HepG2 (cell line): ENCODE results near the gene RNF213. TPM values are rescaled to one million over a fixed set of nuclear protein-coding genes. Genes with fewer than 3 reads are reported as not detected.
A peak's percentile ranks its signal among the peaks of the same experiment; 100 is the strongest.

Experiments used
- CBX1 ChIP-seq: IDR thresholded peaks from one replicate; pipeline ENCODE4 v1.6.1; 2016; ENCODE audit warnings: antibody characterized with exemption, low read depth
- EED ChIP-seq: sonication (generic); formaldehyde crosslinking; IDR thresholded peaks from 2 replicates; pipeline ENCODE4 v1.5.0; 2020; ENCODE audit warnings: mild to moderate bottlenecking, missing genetic modification reagents
- MEF2D ChIP-seq: sonication (generic); formaldehyde crosslinking; IDR thresholded peaks from 2 replicates; pipeline ENCODE4 v1.5.1; 2020; ENCODE audit warnings: mild to moderate bottlenecking, missing genetic modification reagents
- RXRA ChIP-seq: sonication (generic); formaldehyde crosslinking; IDR thresholded peaks from 2 replicates; pipeline ENCODE4 v1.5.1; 2020; ENCODE audit warnings: missing genetic modification reagents
- SMAD3 ChIP-seq: sonication (generic); formaldehyde crosslinking; IDR thresholded peaks from 2 replicates; pipeline ENCODE4 v1.4.0; 2020; ENCODE audit warnings: missing genetic modification reagents
- ZNF225 ChIP-seq: sonication (generic); formaldehyde crosslinking; IDR thresholded peaks from 2 replicates; pipeline ENCODE4 v1.4.0; 2020; ENCODE audit warnings: mild to moderate bottlenecking, missing genetic modification reagents
- ZNF34 ChIP-seq: sonication (generic); formaldehyde crosslinking; IDR thresholded peaks from 2 replicates; pipeline ENCODE4 v1.4.0; 2020; ENCODE audit warnings: mild to moderate bottlenecking, missing genetic modification reagents, borderline replicate concordance
- ZNF446 ChIP-seq: sonication (generic); formaldehyde crosslinking; IDR thresholded peaks from 2 replicates; pipeline ENCODE4 v1.5.0; 2020; ENCODE audit warnings: mild to moderate bottlenecking, missing genetic modification reagents
- ZSCAN30 ChIP-seq: sonication (generic); formaldehyde crosslinking; IDR thresholded peaks from 2 replicates; pipeline ENCODE4 v1.5.0; 2020; ENCODE audit warnings: mild to moderate bottlenecking, missing genetic modification reagents
- polyA plus RNA-seq, 8 experiments: library from polyadenylated mRNA; depleted of rRNA in 3 of 8; stranded (reverse) in 7 of 8; unstranded in 1 of 8; fragments of >200 nt; fragmentation: Illumina TruSeq in 4 of 8; extraction: Trizol in 4 of 8; gene quantifications; 2 replicates each; pipeline versions ENCODE4 v1.2.1 to v1.2.3, GENCODE V29; 2011 to 2016; ENCODE audit warnings: low read depth in 4 of 8, missing spikeins in 1 of 8, mixed read lengths in 1 of 8; ENCODE audit not compliant: insufficient read depth in 1 of 8
- total RNA-seq, 5 experiments: library from RNA; depleted of rRNA; stranded (reverse); fragments of >200 nt; fragmentation: Illumina TruSeq; extraction: Trizol; gene quantifications; 2 replicates each; pipeline ENCODE4 v1.2.3, GENCODE V29; 2016; ENCODE audit warnings: low read depth in 1 of 5
- TF ChIP-seq, protein P1 (sequence below): sonication (generic); formaldehyde crosslinking; IDR thresholded peaks from 2 replicates; pipeline ENCODE4 v1.4.0; 2020; ENCODE audit warnings: missing genetic modification reagents, borderline replicate concordance
- TF ChIP-seq, protein P2 (sequence below): sonication (generic); formaldehyde crosslinking; IDR thresholded peaks from 2 replicates; pipeline ENCODE4 v1.4.0; 2020; ENCODE audit warnings: missing genetic modification reagents; ENCODE audit errors: not compliant biosample characterization
- TF ChIP-seq, protein P3 (sequence below): sonication (generic); formaldehyde crosslinking; IDR thresholded peaks from 2 replicates; pipeline ENCODE4 v1.8.1; 2023; ENCODE audit warnings: mild to moderate bottlenecking, inconsistent platforms, moderate library complexity, missing genetic modification reagents, borderline replicate concordance
- TF ChIP-seq, protein P4 (sequence below), 2 experiments: sonication (generic) in 1 of 2; formaldehyde crosslinking in 1 of 2; IDR thresholded peaks; 2 replicates each; pipeline versions ENCODE4 v1.4.0 to v1.6.1; 2018 to 2020; ENCODE audit warnings: missing genetic modification reagents in 2 of 2, borderline replicate concordance in 1 of 2, low read depth in 1 of 2, mild to moderate bottlenecking in 1 of 2, missing biosample characterization in 1 of 2
- TF ChIP-seq, protein P5 (sequence below): sonication (generic); formaldehyde crosslinking; conservative IDR thresholded peaks from 2 replicates; pipeline ENCODE4 v1.4.0; 2020; ENCODE audit warnings: missing genetic modification reagents

Gene RNF213
- total and polyA plus RNA-seq, 2 of the 13 experiments (the other 11 are each of a cell fraction or from before 2014, with no cell fraction given): 38.6 to 38.7 TPM

DNA sequence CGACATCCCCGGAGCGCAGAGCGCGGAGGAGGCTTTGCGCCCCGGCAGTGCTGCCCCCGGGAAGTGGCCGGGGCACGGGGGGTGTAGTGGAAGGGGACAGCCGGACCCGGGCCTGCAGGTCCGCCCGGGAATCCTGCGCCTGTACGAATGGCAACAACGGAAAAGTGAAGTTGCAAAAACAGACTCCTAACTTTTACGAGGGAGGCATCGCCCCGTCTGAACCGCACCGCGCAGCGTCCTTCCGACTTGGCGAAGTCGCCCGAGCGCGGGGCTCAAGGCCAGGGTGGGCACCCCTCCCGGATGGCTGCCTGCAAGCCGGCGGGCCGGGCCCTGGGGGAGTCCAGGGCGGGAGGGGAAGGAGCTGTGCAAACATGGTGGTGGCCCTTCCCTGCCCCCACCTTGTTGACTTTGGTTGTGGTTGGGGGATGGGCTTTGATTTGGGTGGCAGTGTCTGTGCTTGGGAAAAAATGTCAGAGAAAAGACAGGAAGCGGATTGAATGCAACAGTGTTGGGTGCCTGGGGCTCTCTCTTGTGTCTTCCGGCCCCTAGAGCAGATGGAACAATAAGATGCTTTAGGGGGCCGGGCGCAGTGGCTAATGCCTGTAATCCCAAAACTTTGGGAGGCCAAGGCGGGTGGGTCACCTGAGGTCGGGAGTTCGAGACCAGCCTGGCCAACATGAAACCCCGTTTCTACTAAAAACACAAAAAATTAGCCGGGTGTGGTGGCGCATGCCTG is 675 bp downstream of the RNF213 start (continued):
- TF ChIP-seq, protein P1, sequence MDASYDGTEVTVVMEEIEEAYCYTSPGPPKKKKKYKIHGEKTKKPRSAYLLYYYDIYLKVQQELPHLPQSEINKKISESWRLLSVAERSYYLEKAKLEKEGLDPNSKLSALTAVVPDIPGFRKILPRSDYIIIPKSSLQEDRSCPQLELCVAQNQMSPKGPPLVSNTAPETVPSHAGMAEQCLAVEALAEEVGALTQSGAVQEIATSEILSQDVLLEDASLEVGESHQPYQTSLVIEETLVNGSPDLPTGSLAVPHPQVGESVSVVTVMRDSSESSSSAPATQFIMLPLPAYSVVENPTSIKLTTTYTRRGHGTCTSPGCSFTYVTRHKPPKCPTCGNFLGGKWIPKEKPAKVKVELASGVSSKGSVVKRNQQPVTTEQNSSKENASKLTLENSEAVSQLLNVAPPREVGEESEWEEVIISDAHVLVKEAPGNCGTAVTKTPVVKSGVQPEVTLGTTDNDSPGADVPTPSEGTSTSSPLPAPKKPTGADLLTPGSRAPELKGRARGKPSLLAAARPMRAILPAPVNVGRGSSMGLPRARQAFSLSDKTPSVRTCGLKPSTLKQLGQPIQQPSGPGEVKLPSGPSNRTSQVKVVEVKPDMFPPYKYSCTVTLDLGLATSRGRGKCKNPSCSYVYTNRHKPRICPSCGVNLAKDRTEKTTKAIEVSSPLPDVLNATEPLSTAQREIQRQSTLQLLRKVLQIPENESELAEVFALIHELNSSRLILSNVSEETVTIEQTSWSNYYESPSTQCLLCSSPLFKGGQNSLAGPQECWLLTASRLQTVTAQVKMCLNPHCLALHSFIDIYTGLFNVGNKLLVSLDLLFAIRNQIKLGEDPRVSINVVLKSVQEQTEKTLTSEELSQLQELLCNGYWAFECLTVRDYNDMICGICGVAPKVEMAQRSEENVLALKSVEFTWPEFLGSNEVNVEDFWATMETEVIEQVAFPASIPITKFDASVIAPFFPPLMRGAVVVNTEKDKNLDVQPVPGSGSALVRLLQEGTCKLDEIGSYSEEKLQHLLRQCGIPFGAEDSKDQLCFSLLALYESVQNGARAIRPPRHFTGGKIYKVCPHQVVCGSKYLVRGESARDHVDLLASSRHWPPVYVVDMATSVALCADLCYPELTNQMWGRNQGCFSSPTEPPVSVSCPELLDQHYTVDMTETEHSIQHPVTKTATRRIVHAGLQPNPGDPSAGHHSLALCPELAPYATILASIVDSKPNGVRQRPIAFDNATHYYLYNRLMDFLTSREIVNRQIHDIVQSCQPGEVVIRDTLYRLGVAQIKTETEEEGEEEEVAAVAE (CRISPR knock-in tag): peak; percentile 92
- TF ChIP-seq, protein P2, sequence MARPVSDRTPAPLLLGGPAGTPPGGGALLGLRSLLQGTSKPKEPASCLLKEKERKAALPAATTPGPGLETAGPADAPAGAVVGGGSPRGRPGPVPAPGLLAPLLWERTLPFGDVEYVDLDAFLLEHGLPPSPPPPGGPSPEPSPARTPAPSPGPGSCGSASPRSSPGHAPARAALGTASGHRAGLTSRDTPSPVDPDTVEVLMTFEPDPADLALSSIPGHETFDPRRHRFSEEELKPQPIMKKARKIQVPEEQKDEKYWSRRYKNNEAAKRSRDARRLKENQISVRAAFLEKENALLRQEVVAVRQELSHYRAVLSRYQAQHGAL (CRISPR knock-in tag): peak; percentile 85
- TF ChIP-seq ZNF225 (CRISPR knock-in tag) (no peak; the same call in 1 of the 2 replicates), ZSCAN30 (CRISPR knock-in tag) (no peak; the same call in 1 of the 2 replicates), SMAD3 (CRISPR knock-in tag) (peak; percentile 80), EED (0 out of 2 replicates have a peak, but pooled peaks have one; percentile 80), ZNF34 (CRISPR knock-in tag) (peak; percentile 88; the same call in 1 of the 2 replicates), ZNF446 (CRISPR knock-in tag) (0 out of 2 replicates have a peak, but pooled peaks have one; percentile 31), CBX1 (peak; percentile 11), RXRA (CRISPR knock-in tag) (peak; percentile 94), MEF2D (CRISPR knock-in tag) (peak; percentile 51; the same call in 1 of the 2 replicates)
- TF ChIP-seq, protein P3, sequence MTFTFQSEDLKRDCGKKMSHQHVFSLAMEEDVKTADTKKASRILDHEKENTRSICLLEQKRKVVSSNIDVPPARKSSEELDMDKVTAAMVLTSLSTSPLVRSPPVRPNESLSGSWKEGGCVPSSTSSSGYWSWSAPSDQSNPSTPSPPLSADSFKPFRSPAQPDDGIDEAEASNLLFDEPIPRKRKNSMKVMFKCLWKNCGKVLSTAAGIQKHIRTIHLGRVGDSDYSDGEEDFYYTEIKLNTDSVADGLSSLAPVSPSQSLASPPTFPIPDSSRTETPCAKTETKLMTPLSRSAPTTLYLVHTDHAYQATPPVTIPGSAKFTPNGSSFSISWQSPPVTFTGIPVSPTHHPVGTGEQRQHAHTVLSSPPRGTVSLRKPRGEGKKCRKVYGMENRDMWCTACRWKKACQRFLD (CRISPR knock-in tag): peak; percentile 89
- TF ChIP-seq, protein P4, sequence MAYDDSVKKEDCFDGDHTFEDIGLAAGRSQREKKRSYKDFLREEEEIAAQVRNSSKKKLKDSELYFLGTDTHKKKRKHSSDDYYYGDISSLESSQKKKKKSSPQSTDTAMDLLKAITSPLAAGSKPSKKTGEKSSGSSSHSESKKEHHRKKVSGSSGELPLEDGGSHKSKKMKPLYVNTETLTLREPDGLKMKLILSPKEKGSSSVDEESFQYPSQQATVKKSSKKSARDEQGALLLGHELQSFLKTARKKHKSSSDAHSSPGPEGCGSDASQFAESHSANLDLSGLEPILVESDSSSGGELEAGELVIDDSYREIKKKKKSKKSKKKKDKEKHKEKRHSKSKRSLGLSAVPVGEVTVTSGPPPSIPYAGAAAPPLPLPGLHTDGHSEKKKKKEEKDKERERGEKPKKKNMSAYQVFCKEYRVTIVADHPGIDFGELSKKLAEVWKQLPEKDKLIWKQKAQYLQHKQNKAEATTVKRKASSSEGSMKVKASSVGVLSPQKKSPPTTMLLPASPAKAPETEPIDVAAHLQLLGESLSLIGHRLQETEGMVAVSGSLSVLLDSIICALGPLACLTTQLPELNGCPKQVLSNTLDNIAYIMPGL (CRISPR knock-in tag; IDR thresholded peaks at IDR 0.05; ENCODE audit: borderline replicate concordance in 1 of 2, low read depth in 1 of 2): peak; percentile 91 to 92
- TF ChIP-seq, protein P5, sequence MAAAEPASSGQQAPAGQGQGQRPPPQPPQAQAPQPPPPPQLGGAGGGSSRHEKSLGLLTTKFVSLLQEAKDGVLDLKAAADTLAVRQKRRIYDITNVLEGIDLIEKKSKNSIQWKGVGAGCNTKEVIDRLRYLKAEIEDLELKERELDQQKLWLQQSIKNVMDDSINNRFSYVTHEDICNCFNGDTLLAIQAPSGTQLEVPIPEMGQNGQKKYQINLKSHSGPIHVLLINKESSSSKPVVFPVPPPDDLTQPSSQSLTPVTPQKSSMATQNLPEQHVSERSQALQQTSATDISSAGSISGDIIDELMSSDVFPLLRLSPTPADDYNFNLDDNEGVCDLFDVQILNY (CRISPR knock-in tag): peak; percentile 30; the same call in 1 of the 2 replicates
